Aorta (tissue), 5 donors: ENCODE data around the gene HDAC8. TPM values are rescaled to one million over a fixed set of nuclear protein-coding genes. Genes with fewer than 3 reads are reported as not detected.
"Not testable (repeated sequence)": the region's sequence is repeated elsewhere in the genome, so short reads cannot be mapped to it uniquely, and the experiment has no call there.

ENCODE experiments used
- ATAC-seq: fragments of 200-7000 bp; cut with Tn5 transposase; one replicate; pipeline ENCODE4 v1.9.1; 2022; ENCODE audit warnings: moderate library complexity; ENCODE audit not compliant: low FRiP score
- DNase-seq, 2 donors: peaks; one replicate each; pipeline ENCODE4 v3.0.0-alpha.2; 2020
- H3K27ac ChIP-seq, 2 donors: one replicate each; pipeline ENCODE4 v1.5.1; 2013; ENCODE audit warnings: low read length in 2 of 2, mild to moderate bottlenecking in 2 of 2, moderate library complexity in 2 of 2, control low read depth in 1 of 2, inconsistent platforms in 1 of 2, low read depth in 1 of 2
- H3K27me3 ChIP-seq, 2 donors: one replicate each; pipeline ENCODE4 v1.6.1; 2013; ENCODE audit warnings: control low read depth in 1 of 2, low read length in 1 of 2, mild to moderate bottlenecking in 1 of 2, moderate library complexity in 1 of 2; ENCODE audit not compliant: insufficient read depth in 2 of 2, control insufficient read depth in 1 of 2
- H3K36me3 ChIP-seq, 2 donors: one replicate each; pipeline ENCODE4 v1.6.1; 2013; ENCODE audit warnings: control low read depth in 1 of 2, low read length in 1 of 2, mild to moderate bottlenecking in 1 of 2; ENCODE audit not compliant: insufficient read depth in 2 of 2, control insufficient read depth in 1 of 2
- H3K4me1 ChIP-seq, 2 donors: one replicate each; pipeline ENCODE4 v1.6.1; 2013; ENCODE audit warnings: low read length in 2 of 2, control low read depth in 1 of 2, mild to moderate bottlenecking in 1 of 2, moderate library complexity in 1 of 2; ENCODE audit not compliant: insufficient read depth in 2 of 2, control insufficient read depth in 1 of 2
- H3K4me3 ChIP-seq, 2 donors: one replicate each; pipeline ENCODE4 v1.5.1; 2013; ENCODE audit warnings: low read length in 2 of 2, control low read depth in 1 of 2, mild to moderate bottlenecking in 1 of 2
- H3K9me3 ChIP-seq: one replicate; pipeline ENCODE4 v1.6.1; 2013; ENCODE audit warnings: mild to moderate bottlenecking, low read length; ENCODE audit not compliant: control insufficient read depth
- WGBS, 2 donors: extraction: QIAGEN DNeasy Blood & Tissue Kit; methylation state at CpG; one replicate each; pipeline ENCODE4 v1.1.7; 2013; 5-methylcytosine and 5-hydroxymethylcytosine counted together
- intact Hi-C, 2 donors: fragments of 100-400 bp; cut with DNase I; formaldehyde crosslinking; loops; one replicate each; pipeline versions ENCODE4 v1.14.2 to v1.15.0; 2022
- polyA plus RNA-seq, 2 donors: library from polyadenylated mRNA; stranded (reverse); fragments of 200-250 nt; gene quantifications; one replicate each; pipeline ENCODE4 v1.2.3, GENCODE V29; 2013
- total RNA-seq, 2 donors: library from RNA; stranded (reverse); fragmentation: NEBNext Ultra II Directional; extraction: Animal tissue kit (Norgen Biotek cat#: 25700); gene quantifications; one replicate each; pipeline ENCODE4 v1.2.1, GENCODE V29; 2021
- donor health status: healthy with polysubstance abuse.
- donor health status: Bipolar disorder and iron deficiency.
- donor health status: DM: no; HTN: no; CAD: no.
- donor health status: DM: no; HTN: no; CAD: no.
- donor health status: DM: yes; HTN: yes; CAD: no.

HDAC8 gene
- total and polyA plus RNA-seq, 4 donors = 16.8 to 46.4 (median 32.3) TPM

DNA sequence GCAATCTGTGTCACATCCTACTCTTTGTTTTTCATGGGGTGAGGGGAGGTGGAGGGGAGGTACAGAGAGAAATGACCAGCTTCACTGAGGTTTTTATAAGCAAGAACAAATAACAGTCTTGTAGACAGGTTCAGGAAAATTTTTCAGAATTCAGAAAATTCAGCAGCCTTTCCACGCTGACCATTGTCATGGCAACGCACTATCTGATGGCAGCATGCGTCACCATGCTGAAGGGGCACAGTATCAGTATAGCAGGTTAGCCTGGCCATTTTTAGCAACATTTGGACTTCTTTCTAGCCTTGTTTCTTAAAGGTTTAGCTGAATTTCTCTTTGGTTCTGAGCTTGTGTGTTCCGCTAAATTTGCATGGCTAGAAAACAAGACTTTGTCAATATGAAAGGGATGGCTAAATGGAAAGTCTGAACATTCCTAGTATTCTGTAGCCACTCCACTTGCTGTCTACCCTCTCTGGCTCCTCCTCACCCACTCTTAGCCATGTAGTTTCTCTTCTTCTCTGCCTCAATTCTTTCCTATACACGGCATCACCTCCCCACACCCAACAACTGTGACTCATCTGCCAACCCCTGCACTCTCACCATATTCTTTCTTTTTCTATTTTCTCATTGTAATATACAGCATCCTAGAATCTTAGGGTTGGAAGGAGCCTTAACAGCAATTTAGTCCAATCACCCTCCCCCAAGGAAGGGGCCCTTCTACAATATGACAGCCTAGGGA lies 224.2 kb downstream of the HDAC8 start:
- DNase-seq (no peak), ATAC-seq (no peak)
- Histone ChIP-seq H3K4me1 (no peaks in the 10 kb centered on the region), H3K4me3 (no peak overlapping the region), H3K9me3 (no peaks in the 10 kb centered on the region), H3K27ac (no peak overlapping the region), H3K36me3 (peaks cover 0 to 2% of the 10 kb centered on the region in 2 donors), H3K27me3 (no peaks in the 10 kb centered on the region)
- intact Hi-C loops = no loop called here
- WGBS, 2 donors = 85 to 97% methylated on average over 5 of the region's 5 CpGs

DNA sequence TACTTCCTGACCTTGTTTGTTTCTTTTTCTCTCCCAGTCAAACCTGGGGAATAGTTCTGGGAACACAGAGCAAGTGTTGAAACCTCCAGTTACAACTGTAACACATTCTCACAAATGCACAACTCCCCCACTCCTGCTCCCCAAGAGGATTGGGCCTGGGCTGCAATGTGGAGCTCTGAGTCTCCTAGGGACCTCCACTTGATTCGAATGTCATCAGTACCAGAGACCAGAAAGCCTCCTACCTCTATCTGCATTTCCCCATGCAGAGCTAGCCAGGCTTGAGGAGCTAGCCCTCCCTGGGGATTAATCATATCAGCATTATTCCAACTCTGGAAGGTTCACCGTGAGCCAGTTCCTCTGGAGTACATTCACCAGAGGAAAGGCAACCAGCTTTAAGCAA lies 225.3 kb downstream of the HDAC8 start:
- no peak for DNase-seq
- ATAC-seq = no peak
- Histone ChIP-seq H3K27me3 (no peaks in the 10 kb centered on the region), H3K27ac (no peak overlapping the region), H3K4me3 (no peak overlapping the region), H3K9me3 (no peaks in the 10 kb centered on the region), H3K4me1 (no peaks in the 10 kb centered on the region), H3K36me3 (peaks cover 0 to 2% of the 10 kb centered on the region in 2 donors)
- intact Hi-C loops = no loop called here
- WGBS, 2 donors = 28 to 33% methylated on average over 2 of the region's 2 CpGs

DNA sequence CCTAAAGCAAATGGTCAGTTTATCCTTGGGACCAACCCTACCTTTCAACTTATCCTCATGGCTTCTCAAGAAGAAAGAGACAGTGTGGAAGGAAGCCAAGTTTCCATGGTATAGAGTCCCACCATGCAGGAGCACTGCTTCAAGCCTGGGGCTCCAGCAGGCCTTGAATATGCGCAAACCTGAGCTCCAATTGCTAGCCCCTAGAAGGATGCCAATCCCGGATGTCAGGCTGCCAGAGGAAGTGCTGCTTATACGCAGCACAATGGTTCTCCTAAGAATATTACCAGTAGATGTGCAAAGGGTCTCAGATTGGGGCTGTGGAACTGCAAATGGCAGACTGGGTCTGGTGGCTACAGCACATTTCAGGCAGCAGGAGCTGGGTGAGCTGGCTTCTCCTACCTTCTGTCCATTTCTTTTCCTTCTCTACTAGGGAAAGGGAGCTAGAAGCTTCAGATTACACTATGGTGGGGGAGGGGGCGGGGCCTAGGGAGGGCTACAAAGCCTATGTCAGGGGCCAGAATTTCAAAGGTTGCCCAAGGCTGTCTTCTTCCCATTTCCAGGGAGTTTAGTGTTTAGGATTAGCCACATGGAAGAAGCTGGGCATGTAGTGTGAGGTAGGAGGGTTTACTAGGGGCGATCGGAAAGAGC lies 226.2 kb downstream of the HDAC8 start:
- no peak overlapping the region for H3K27ac ChIP-seq
- H3K9me3 ChIP-seq = no peaks in the 10 kb centered on the region
- intact Hi-C loops = no loop called here
- H3K4me1 ChIP-seq = no peaks in the 10 kb centered on the region
- H3K36me3 ChIP-seq = peaks cover 0 to 2% of the 10 kb centered on the region in 2 donors
- ATAC-seq = no peak
- DNase-seq = no peak
- WGBS, 2 donors = 68 to 97% methylated on average over 6 of the region's 6 CpGs
- no peaks in the 10 kb centered on the region for H3K27me3 ChIP-seq
- no peak overlapping the region for H3K4me3 ChIP-seq

DNA sequence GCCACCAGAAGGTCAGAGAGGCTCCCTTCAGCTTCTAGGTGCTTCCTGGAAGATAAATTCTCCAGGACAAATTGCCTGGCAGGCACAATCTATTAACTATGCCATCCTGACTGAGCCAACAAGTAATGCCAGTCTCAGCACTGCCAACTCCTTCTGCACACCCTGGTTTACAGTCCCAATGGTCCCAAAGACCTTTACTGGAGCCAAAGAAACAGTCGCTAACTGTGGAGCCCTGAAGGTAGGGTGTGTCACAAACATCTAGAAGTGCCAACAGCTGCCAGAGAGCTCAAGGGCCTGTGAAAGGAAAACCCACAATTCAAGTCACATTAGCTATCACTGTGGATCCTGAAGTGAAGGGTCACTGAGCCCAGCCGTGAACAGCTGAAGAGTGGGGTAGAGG lies 232.0 kb downstream of the HDAC8 start:
- Histone ChIP-seq H3K27ac (no peak overlapping the region), H3K27me3 (no peaks in the 10 kb centered on the region), H3K9me3 (no peaks in the 10 kb centered on the region), H3K4me1 (no peaks in the 10 kb centered on the region), H3K4me3 (no peak overlapping the region), H3K36me3 (peaks cover 0 to 2% of the 10 kb centered on the region in 2 donors)
- intact Hi-C loops = no loop called here
- no peak for DNase-seq
- 75 to 81% methylated on average over 2 of the region's 2 CpGs for WGBS, 2 donors
- ATAC-seq = no peak

DNA sequence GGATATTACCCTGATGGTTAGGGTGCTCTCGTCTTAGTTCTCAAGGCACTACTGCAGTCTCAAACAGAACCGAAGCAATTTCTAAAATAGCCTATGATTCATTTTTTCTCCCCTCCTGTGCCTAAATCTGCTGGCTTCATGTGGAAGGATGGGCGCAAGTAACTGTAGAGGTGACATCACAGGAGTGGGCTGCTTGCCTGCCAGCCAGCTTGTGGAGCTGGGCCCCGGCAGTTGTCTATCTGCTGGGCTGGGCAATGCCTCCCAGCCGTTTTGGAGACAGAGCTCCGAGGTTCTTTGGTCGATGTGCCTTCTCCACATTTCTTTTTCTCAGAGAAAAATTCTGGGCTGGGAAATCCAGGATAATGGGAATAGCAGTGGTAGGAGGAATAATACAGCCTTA lies 232.6 kb downstream of the HDAC8 start:
- no peak overlapping the region for H3K27ac ChIP-seq
- no peaks in the 10 kb centered on the region for H3K9me3 ChIP-seq
- ATAC-seq = no peak
- no peak for DNase-seq
- no peak overlapping the region for H3K4me3 ChIP-seq
- no peaks in the 10 kb centered on the region for H3K27me3 ChIP-seq
- H3K36me3 ChIP-seq = peaks cover 0 to 2% of the 10 kb centered on the region in 2 donors
- H3K4me1 ChIP-seq = no peaks in the 10 kb centered on the region
- 66 to 67% methylated on average over 7 of the region's 7 CpGs for WGBS, 2 donors
- intact Hi-C loops = no loop called here

DNA sequence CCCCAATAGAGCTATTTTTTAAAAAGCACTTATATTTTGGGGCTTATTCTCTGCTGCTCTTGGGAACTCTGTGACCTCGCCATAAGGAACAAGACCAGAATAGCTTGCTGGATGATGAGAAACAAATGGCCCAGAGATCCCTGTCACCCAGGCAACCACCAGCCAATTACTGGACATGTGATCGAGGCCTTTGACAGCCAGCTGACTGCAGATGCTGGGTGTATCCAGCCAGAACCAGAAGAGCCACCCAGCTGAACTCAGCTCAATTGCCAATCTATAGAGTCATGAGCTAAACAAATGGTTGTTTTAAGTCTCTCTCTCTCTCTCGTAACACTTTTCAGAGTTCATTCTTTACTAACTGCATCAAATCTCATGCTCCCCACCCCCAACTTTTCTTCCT lies 242.5 kb downstream of the HDAC8 start:
- Histone ChIP-seq H3K4me3 (no peak overlapping the region), H3K4me1 (no peaks in the 10 kb centered on the region), H3K27me3 (no peaks in the 10 kb centered on the region), H3K36me3 (no peaks in the 10 kb centered on the region), H3K9me3 (no peaks in the 10 kb centered on the region), H3K27ac (no peak overlapping the region)
- 77 to 88% methylated on average over 3 of the region's 3 CpGs for WGBS, 2 donors
- no peak for DNase-seq
- intact Hi-C loops = no loop called here
- no peak for ATAC-seq

DNA sequence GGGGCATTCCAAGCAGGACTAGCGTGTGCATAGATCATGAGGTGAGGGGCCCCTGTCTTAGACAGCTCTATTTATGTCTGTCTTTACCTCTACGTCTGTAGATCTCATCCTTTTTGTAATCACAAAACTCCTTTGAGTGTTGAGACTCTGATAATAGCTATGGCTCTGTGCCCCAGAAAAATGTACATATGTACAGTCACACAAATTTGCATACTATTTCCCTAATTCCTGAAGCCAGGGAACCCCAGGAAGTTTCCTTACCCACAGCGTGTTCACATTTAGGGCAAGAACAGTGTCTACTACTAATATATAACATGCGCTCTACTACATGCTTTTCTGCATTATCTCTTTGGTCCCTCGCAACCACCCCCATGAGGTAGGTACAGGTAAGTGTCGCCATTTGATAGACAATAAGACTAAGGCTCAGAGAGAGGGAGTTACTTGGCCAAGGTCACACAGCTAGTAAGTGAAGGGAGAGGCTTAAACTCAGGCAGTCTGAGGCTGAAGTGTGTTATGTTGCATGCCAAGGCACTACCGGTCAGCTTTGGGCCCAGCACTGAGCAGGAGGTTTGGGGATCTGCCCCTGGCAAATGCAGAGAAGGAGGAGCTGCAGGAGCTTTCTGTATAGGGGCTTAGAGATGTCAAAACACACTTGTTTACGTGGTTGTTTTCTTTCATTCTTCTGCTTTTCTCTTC lies 245.9 kb downstream of the HDAC8 start:
- Histone ChIP-seq H3K4me1 (no peaks in the 10 kb centered on the region), H3K27ac (no peak overlapping the region), H3K27me3 (no peaks in the 10 kb centered on the region), H3K4me3 (no peak overlapping the region), H3K36me3 (no peaks in the 10 kb centered on the region), H3K9me3 (no peaks in the 10 kb centered on the region)
- no peak for ATAC-seq
- 69 to 93% methylated on average over 8 of the region's 8 CpGs for WGBS, 2 donors
- intact Hi-C loops = no loop called here
- no peak for DNase-seq

DNA sequence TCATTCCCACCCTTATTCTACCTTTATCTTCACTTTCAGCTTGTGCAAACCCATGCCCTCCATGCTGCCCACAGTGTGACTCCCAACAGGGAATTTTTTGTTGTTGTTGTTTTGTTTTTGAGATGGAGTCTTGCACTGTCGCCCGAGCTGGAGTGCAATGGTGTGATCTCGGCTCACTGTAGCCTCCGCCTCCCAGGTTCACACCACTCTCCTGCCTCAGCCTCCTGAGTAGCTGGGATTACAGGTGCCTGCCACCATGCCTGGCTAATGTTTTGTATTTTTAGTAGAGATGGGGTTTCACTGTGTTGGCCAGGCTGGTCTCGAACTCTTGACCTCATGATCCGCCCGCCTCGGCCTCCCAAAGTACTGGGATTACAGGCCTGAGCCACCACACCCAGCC lies 253.0 kb downstream of the HDAC8 start:
- DNase-seq, H3K4me1 ChIP-seq, H3K27me3 ChIP-seq, H3K9me3 ChIP-seq, intact Hi-C loops, H3K36me3 ChIP-seq, H3K27ac ChIP-seq, ATAC-seq, H3K4me3 ChIP-seq: not testable (repeated sequence)
- 87 to 98% methylated on average over 8 of the region's 8 CpGs for WGBS, 2 donors

DNA sequence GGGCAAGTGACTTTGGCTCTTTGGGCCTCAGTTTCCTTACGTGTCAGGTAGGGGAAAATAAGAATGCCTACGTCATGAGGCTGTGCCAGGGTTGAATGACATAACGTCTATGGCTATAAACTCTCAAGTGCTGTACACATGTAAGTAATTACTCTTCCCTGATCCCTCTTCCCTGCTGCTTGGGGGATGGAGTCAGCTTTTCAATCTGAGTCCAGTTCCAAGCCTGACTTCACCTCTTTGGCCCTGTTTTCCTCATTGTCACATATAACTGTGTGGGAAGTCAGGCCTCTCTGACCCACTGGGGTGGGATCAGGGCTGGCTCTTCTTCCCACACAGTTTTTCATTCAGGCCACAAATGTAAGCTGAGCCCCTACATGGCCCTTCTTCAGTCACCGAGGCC lies 255.5 kb downstream of the HDAC8 start:
- 73 to 93% methylated on average over 4 of the region's 4 CpGs for WGBS, 2 donors
- Histone ChIP-seq H3K36me3 (no peaks in the 10 kb centered on the region), H3K27ac (no peak overlapping the region), H3K4me1 (no peaks in the 10 kb centered on the region), H3K4me3 (no peak overlapping the region), H3K9me3 (no peaks in the 10 kb centered on the region), H3K27me3 (no peaks in the 10 kb centered on the region)
- intact Hi-C loops = no loop called here
- ATAC-seq (no peak), DNase-seq (no peak)
